ENCODE data around the gene MORN5. TPM values are rescaled to one million over a fixed set of nuclear protein-coding genes. Genes with fewer than 3 reads are reported as not detected.

The MORN5 gene
- total RNA-seq, 1 donor from 2014 or later, result not detected

- H3K4me3 Mint-ChIP-seq, result no peak overlapping the region
- TF ChIP-seq CTCF (conservative IDR thresholded peaks at IDR 0.05), result no peak
- H3K36me3 Mint-ChIP-seq (ENCODE audit: low read depth), result no peaks in the 10 kb centered on the region
- H3K27me3 Mint-ChIP-seq (ENCODE audit: low read depth), result peaks cover 39% of the 10 kb centered on the region
- no peaks in the 10 kb centered on the region for H3K4me1 Mint-ChIP-seq
- no peak overlapping the region for H3K27ac Mint-ChIP-seq (ENCODE audit: unreplicated experiment)
- DNase-seq (ENCODE audit: low read depth, low spot score), result no peak
- H3K9me3 Mint-ChIP-seq, result no peaks in the 10 kb centered on the region
Measured at GRCh38 chr9:122197882-122198281, 38.2 kb downstream of the MORN5 start.

- Mint-ChIP-seq H3K27me3 (ENCODE audit: low read depth) (peaks cover 40% of the 10 kb centered on the region), H3K4me3 (no peak overlapping the region), H3K9me3 (no peaks in the 10 kb centered on the region), H3K4me1 (peaks cover 7% of the 10 kb centered on the region), H3K36me3 (ENCODE audit: low read depth) (no peaks in the 10 kb centered on the region), H3K27ac (ENCODE audit: unreplicated experiment) (no peak overlapping the region)
- no peak for DNase-seq (ENCODE audit: low read depth, low spot score)
- TF ChIP-seq CTCF (conservative IDR thresholded peaks at IDR 0.05), result no peak
Measured at GRCh38 chr9:122200960-122201595, 41.4 kb downstream of the MORN5 start.

GRCh38 chr9:122201641-122202040 is 41.9 kb downstream of the MORN5 start:
- no peaks in the 10 kb centered on the region for H3K9me3 Mint-ChIP-seq
- no peak overlapping the region for H3K4me3 Mint-ChIP-seq
- H3K27ac Mint-ChIP-seq (ENCODE audit: unreplicated experiment), result no peak overlapping the region
- H3K4me1 Mint-ChIP-seq, result peaks cover 7% of the 10 kb centered on the region
- H3K27me3 Mint-ChIP-seq (ENCODE audit: low read depth), result peaks cover 41% of the 10 kb centered on the region
- no peak for DNase-seq (ENCODE audit: low read depth, low spot score)
- H3K36me3 Mint-ChIP-seq (ENCODE audit: low read depth), result no peaks in the 10 kb centered on the region
- TF ChIP-seq CTCF (conservative IDR thresholded peaks at IDR 0.05), result no peak

- Mint-ChIP-seq H3K9me3 (no peaks in the 10 kb centered on the region), H3K36me3 (ENCODE audit: low read depth) (no peaks in the 10 kb centered on the region), H3K4me1 (peaks cover 11% of the 10 kb centered on the region), H3K27me3 (ENCODE audit: low read depth) (peaks cover 41% of the 10 kb centered on the region), H3K27ac (ENCODE audit: unreplicated experiment) (no peak overlapping the region), H3K4me3 (no peak overlapping the region)
- no peak for TF ChIP-seq CTCF (conservative IDR thresholded peaks at IDR 0.05)
- no peak for DNase-seq (ENCODE audit: low read depth, low spot score)
Measured at GRCh38 chr9:122202111-122202510, 42.4 kb downstream of the MORN5 start.

- no peak overlapping the region for H3K4me3 Mint-ChIP-seq
- H3K4me1 Mint-ChIP-seq, result peaks cover 11% of the 10 kb centered on the region
- DNase-seq (ENCODE audit: low read depth, low spot score), result no peak
- no peak for TF ChIP-seq CTCF (conservative IDR thresholded peaks at IDR 0.05)
- H3K27ac Mint-ChIP-seq (ENCODE audit: unreplicated experiment), result no peak overlapping the region
- H3K27me3 Mint-ChIP-seq (ENCODE audit: low read depth), result peaks cover 46% of the 10 kb centered on the region
- H3K36me3 Mint-ChIP-seq (ENCODE audit: low read depth), result no peaks in the 10 kb centered on the region
- H3K9me3 Mint-ChIP-seq, result no peaks in the 10 kb centered on the region
Measured at GRCh38 chr9:122204055-122204454, 44.3 kb downstream of the MORN5 start.
